Uterus (tissue), 2 donors: Measurements from ENCODE around the gene TMEM178B.

Experiments used
- POLR2A ChIP-seq, 2 donors: fragments of 450-650 bp; IDR thresholded peaks; one replicate each; pipeline ENCODE4 v1.6.1; 2016; ENCODE audit warnings: antibody characterized with exemption in 2 of 2, mild to moderate bottlenecking in 1 of 2, moderate library complexity in 1 of 2
- TF ChIP-seq, protein P1 (sequence below), 4 experiments: fragments of 200-600 bp in 2 of 4; fragments of 450-650 bp in 2 of 4; sonication (generic) in 2 of 4; IDR thresholded peaks; one replicate each; pipeline ENCODE4 v1.5.1; 2016 to 2019; ENCODE audit warnings: antibody characterized with exemption in 4 of 4, mild to moderate bottlenecking in 2 of 4, moderate library complexity in 1 of 4

DNA sequence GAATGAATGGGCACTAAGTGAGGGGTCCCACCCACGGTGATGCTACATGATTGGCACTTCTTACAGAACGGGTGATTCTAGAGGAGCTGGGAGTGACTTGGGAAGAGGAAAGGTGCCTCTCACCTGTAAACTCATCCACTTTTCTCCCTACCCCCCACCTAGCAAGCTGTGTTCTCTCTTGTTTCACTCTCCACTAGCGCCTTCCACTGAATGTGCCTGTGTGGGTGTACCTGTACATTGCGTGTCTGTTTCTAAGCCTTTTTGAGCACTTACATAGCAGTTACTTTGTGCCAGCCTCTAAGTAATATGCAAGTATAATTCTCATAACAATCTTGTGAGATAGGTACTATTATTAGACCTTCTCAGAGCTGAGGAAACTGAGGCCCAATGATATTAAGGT lies 343.6 kb downstream of the TMEM178B start:
- TF ChIP-seq, protein P1, sequence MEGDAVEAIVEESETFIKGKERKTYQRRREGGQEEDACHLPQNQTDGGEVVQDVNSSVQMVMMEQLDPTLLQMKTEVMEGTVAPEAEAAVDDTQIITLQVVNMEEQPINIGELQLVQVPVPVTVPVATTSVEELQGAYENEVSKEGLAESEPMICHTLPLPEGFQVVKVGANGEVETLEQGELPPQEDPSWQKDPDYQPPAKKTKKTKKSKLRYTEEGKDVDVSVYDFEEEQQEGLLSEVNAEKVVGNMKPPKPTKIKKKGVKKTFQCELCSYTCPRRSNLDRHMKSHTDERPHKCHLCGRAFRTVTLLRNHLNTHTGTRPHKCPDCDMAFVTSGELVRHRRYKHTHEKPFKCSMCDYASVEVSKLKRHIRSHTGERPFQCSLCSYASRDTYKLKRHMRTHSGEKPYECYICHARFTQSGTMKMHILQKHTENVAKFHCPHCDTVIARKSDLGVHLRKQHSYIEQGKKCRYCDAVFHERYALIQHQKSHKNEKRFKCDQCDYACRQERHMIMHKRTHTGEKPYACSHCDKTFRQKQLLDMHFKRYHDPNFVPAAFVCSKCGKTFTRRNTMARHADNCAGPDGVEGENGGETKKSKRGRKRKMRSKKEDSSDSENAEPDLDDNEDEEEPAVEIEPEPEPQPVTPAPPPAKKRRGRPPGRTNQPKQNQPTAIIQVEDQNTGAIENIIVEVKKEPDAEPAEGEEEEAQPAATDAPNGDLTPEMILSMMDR (IDR thresholded peaks at IDR 0.05): no peak
- TF ChIP-seq POLR2A (IDR thresholded peaks at IDR 0.05): no peak
